HCT116 (cell line): Measurements from ENCODE around the gene MCTP2.

Source experiments
- CTCF ChIP-seq, 3 experiments: fragments of 200-600 bp in 1 of 3; sonication (generic) in 1 of 3; IDR thresholded peaks in 2 of 3; conservative IDR thresholded peaks in 1 of 3; 2 replicates each; pipeline ENCODE4 v1.5.1; 2012 to 2017; ENCODE audit warnings: low read depth in 2 of 3, low read length in 2 of 3, antibody characterized with exemption in 1 of 3, borderline replicate concordance in 1 of 3, control low read depth in 1 of 3, mild to moderate bottlenecking in 1 of 3, mixed read lengths in 1 of 3, mixed run types in 1 of 3, moderate library complexity in 1 of 3; ENCODE audit not compliant: insufficient read depth in 1 of 3
- EZH2 ChIP-seq: fragments of 200-600 bp; sonication (generic); IDR thresholded peaks from 2 replicates; pipeline ENCODE4 v1.6.1; 2017; ENCODE audit warnings: antibody characterized with exemption, mixed run types
- POLR2A ChIP-seq: IDR thresholded peaks from 2 replicates; pipeline ENCODE4 v1.7.0; 2011; ENCODE audit warnings: borderline replicate concordance; ENCODE audit not compliant: insufficient read depth, insufficient read length; ENCODE audit errors: extremely low read depth
- POLR2AphosphoS5 ChIP-seq: IDR thresholded peaks from 2 replicates; pipeline ENCODE4 v1.6.1; 2011; ENCODE audit warnings: mild to moderate bottlenecking, low read depth, low read length, moderate library complexity
- SRF ChIP-seq: IDR thresholded peaks from 2 replicates; pipeline ENCODE4 v1.6.1; 2012; ENCODE audit warnings: low read depth

- TF ChIP-seq CTCF (IDR thresholded peaks at IDR 0.05 in 2 of 3, conservative IDR thresholded peaks at IDR 0.05 in 1 of 3; ENCODE audit: borderline replicate concordance in 1 of 3, insufficient read depth in 1 of 3, low read depth in 2 of 3, low read length in 2 of 3) = no peak
- no peak for TF ChIP-seq POLR2AphosphoS5
- no peak for TF ChIP-seq POLR2A
- no peak for TF ChIP-seq EZH2
- TF ChIP-seq SRF = no peak
Measured at GRCh38 chr15:94460624-94461023, 229.3 kb downstream of the MCTP2 start.
